HUES48 (cell line): Measurements from ENCODE around the gene DUSP6.

Experiments
- H3K27ac ChIP-seq: one replicate; pipeline ENCODE4 v1.7.0; 2013; ENCODE audit warnings: low read depth, low read length, inconsistent platforms
- H3K27me3 ChIP-seq: 2 replicates; pipeline ENCODE4 v1.6.1; 2013; ENCODE audit warnings: mild to moderate bottlenecking, low read length; ENCODE audit not compliant: control insufficient read depth, insufficient read depth
- H3K36me3 ChIP-seq: 2 replicates; pipeline ENCODE4 v1.6.1; 2013; ENCODE audit warnings: low read length; ENCODE audit not compliant: control insufficient read depth, insufficient read depth
- H3K4me1 ChIP-seq: 2 replicates; pipeline ENCODE4 v1.6.1; 2013; ENCODE audit warnings: mild to moderate bottlenecking, low read length; ENCODE audit not compliant: control insufficient read depth, insufficient read depth
- H3K4me3 ChIP-seq: 2 replicates; pipeline ENCODE4 v1.5.1; 2013; ENCODE audit warnings: mild to moderate bottlenecking, low read depth, low read length
- H3K9ac ChIP-seq: 2 replicates; pipeline ENCODE4 v1.6.1; 2013; ENCODE audit warnings: mild to moderate bottlenecking, low read depth, low read length, moderate library complexity
- H3K9me3 ChIP-seq: 2 replicates; pipeline ENCODE4 v1.6.1; 2013; ENCODE audit warnings: low read length; ENCODE audit not compliant: control insufficient read depth, insufficient read depth

Gene DUSP6

DNA sequence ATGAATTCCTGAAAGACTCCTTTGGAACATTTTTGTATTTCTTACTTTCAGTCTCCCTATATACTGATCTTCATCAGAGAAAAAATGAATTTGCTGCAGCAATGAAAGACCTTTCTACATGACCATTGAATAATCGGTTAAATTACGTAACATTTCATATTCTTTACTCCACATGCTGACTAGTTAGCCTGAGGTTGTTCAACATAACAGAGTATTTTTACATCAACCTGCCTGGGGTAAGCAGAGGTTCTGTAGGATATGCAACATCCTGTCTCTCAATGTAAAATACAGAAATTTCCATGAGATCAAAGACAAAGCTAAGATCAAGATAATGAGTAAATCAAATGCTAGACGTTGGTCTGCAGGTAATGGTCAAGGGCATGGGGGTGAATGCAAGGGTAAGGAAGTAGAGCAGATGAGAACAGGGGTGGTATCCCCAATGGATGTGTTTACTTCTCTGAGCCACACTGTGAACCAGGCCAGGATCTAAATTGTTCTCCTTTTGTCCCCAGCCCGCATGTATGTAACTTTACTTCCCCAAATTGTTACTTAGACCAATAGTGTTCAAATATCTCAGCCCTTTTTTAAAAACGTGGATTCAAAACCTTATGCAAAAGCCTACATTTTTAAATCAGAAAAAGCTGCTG, 45.4 kb downstream of the DUSP6 start:
- no peak overlapping the region for H3K9ac ChIP-seq

DNA sequence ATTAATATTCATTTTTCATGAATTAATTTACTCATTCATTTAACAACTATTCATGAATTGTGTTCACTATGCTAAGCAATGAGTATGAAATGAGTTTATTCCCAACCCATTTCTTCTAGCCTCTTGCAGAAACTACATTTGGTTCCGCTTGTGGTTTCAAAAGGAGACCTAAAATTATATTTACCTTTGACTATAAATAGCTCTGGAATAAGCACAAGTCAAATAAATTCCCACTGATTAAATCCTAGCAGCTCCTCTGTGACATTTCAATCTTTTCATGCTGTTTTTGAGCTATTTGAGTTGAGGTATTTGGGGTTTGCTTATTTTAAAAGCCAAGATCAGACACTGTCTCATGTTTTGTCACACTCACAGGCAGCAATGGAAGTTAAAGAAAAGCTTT, 46.9 kb downstream of the DUSP6 start:
- Histone ChIP-seq H3K9ac (no peak overlapping the region), H3K36me3 (no peaks in the 10 kb centered on the region), H3K27me3 (no peaks in the 10 kb centered on the region), H3K4me1 (peaks cover 11% of the 10 kb centered on the region), H3K9me3 (no peaks in the 10 kb centered on the region), H3K27ac (no peak overlapping the region), H3K4me3 (no peak overlapping the region)

More for the DNA sequence above, 45.4 kb downstream of the DUSP6 start:
- H3K27ac ChIP-seq, result no peak overlapping the region
- H3K27me3 ChIP-seq, result no peaks in the 10 kb centered on the region
- H3K4me1 ChIP-seq, result peaks cover 11% of the 10 kb centered on the region
- no peak overlapping the region for H3K4me3 ChIP-seq
- H3K9me3 ChIP-seq, result no peaks in the 10 kb centered on the region
- no peaks in the 10 kb centered on the region for H3K36me3 ChIP-seq

DNA sequence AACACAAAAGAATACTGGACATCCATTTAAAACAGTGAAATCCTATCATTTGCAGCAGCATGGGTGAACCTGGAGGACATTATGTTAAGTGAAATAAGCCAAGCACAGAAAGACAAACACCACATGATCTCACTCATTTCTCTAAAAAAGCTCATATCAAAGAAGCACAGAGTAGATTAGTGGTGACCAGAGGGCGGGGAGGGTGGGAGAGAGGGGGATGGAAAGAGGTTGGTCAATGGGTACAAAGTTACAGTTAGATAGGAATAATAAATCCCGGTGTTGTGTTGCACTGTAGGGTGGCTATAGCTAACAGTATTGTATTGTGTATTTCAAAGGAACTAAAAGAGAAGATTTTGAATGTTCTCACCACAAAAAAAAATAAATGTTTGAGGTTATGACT, 52.4 kb downstream of the DUSP6 start:
- no peaks in the 10 kb centered on the region for H3K27me3 ChIP-seq
- H3K9ac ChIP-seq, result no peak overlapping the region
- no peaks in the 10 kb centered on the region for H3K36me3 ChIP-seq
- H3K4me3 ChIP-seq, result no peak overlapping the region
- H3K27ac ChIP-seq, result no peak overlapping the region
- H3K4me1 ChIP-seq, result no peaks in the 10 kb centered on the region
- no peaks in the 10 kb centered on the region for H3K9me3 ChIP-seq

DNA sequence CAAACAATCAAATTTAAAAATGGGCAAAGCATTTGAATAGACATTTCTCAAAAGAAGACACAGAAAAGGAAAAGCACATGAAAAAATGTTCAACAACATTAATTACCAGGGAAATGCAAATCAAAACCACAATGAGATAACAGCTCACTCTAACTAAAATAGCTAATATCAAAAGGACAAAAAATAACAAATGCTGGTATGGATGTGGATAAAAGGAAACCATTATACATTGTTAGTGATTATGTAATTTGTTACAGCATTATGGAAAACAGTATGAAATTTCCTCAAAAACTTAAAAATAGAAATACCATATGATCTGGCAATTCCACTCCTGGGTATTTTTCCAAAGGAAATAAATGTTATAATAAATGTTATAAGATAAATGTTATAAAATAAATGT, 52.9 kb downstream of the DUSP6 start:
- H3K9me3 ChIP-seq, result no peaks in the 10 kb centered on the region
- no peak overlapping the region for H3K27ac ChIP-seq
- H3K4me3 ChIP-seq, result no peak overlapping the region
- no peaks in the 10 kb centered on the region for H3K36me3 ChIP-seq
- H3K4me1 ChIP-seq, result no peaks in the 10 kb centered on the region
- no peaks in the 10 kb centered on the region for H3K27me3 ChIP-seq
- no peak overlapping the region for H3K9ac ChIP-seq
